Measurements from ENCODE around the gene CATSPER4. TPM values are rescaled to one million over a fixed set of nuclear protein-coding genes. Genes with fewer than 3 reads are reported as not detected.

CATSPER4 gene
- total RNA-seq, 4 donors from 2014 or later = not detected

DNA sequence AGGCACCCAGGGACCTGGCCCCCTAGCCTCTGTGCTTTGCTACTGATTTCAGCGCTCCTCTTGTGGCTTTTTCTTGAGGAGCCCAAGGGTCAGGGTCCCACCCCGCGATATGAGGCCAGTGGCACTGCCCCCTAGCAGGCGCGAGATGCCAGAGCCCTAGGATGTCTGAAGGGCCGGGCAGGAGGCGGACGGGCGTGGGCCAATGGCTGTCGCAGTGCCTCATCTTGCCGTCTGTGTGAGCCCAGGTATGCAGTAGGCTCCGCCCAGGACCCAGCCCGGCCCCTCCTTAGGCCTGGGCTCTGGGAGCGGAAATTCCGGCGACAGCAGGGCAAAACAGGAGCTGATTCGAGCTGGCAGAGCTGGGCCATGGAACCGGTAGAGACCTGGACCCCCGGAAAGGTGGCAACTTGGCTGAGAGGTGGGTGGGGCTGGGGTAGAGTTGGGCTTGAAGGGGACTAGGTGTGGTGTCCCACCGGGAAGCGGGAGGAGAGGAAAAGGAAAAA lies 13.2 kb upstream of the CATSPER4 start, which contains the start of gene CNKSR1:
Gene CNKSR1 (plus strand): TSS at position 310 of the 503 bp plus-strand sequence. CDS start 57 bp downstream, at position 367.
- no peak for DNase-seq (ENCODE audit: low spot score in 2 of 2)
- no peak within 1 kb of the TSS for H3K4me3 ChIP-seq (ENCODE audit: low read depth, poor library complexity, severe bottlenecking)
- no peak for TF ChIP-seq POLR2A (IDR thresholded peaks at IDR 0.05)
- TF ChIP-seq, protein P1, sequence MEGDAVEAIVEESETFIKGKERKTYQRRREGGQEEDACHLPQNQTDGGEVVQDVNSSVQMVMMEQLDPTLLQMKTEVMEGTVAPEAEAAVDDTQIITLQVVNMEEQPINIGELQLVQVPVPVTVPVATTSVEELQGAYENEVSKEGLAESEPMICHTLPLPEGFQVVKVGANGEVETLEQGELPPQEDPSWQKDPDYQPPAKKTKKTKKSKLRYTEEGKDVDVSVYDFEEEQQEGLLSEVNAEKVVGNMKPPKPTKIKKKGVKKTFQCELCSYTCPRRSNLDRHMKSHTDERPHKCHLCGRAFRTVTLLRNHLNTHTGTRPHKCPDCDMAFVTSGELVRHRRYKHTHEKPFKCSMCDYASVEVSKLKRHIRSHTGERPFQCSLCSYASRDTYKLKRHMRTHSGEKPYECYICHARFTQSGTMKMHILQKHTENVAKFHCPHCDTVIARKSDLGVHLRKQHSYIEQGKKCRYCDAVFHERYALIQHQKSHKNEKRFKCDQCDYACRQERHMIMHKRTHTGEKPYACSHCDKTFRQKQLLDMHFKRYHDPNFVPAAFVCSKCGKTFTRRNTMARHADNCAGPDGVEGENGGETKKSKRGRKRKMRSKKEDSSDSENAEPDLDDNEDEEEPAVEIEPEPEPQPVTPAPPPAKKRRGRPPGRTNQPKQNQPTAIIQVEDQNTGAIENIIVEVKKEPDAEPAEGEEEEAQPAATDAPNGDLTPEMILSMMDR (IDR thresholded peaks at IDR 0.05) = no peak
- WGBS, 2 donors = 35 to 52% methylated on average over 18 to 19 of the region's 21 CpGs
- intact Hi-C loops (cut with DNase I; ENCODE audit: low total_unique reads) = loop anchor here (10.0 kb wide), 1 partner anchor 148 kb away; no protein-coding TSS in a partner anchor

DNA sequence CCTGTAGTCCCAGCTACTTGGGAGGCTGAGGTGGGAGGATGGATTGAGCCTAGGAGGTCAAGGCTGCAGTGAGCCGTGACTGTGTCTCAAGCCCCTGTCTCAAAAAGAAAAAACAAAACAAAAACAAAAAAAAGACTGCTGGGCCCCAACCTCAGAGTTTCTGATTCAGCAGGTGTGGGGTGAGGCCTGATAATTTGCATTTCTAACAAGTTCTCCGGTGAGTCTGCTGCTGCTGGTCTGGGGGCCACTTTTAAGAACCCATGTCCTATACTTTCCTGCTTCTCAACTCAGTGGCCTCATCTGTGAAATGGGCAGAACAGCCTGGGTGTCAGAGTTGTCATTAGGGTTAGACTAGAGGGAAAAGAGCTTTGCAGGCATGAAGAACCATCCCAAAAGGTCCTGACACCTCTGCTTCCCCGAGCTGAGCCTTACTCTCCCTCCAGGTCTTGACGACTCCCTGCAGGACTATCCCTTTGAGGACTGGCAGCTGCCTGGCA lies 10.3 kb upstream of the CATSPER4 start:
- DNase-seq (ENCODE audit: low spot score in 2 of 2) = no peak
- TF ChIP-seq, protein P1 (IDR thresholded peaks at IDR 0.05) = no peak
- TF ChIP-seq POLR2A (IDR thresholded peaks at IDR 0.05) = no peak
- intact Hi-C loops (cut with DNase I; ENCODE audit: low total_unique reads) = no loop called here
- WGBS, 2 donors = 80 to 85% methylated on average over 4 of the region's 4 CpGs
- no peak overlapping the region for H3K4me3 ChIP-seq (ENCODE audit: low read depth, poor library complexity, severe bottlenecking)

DNA sequence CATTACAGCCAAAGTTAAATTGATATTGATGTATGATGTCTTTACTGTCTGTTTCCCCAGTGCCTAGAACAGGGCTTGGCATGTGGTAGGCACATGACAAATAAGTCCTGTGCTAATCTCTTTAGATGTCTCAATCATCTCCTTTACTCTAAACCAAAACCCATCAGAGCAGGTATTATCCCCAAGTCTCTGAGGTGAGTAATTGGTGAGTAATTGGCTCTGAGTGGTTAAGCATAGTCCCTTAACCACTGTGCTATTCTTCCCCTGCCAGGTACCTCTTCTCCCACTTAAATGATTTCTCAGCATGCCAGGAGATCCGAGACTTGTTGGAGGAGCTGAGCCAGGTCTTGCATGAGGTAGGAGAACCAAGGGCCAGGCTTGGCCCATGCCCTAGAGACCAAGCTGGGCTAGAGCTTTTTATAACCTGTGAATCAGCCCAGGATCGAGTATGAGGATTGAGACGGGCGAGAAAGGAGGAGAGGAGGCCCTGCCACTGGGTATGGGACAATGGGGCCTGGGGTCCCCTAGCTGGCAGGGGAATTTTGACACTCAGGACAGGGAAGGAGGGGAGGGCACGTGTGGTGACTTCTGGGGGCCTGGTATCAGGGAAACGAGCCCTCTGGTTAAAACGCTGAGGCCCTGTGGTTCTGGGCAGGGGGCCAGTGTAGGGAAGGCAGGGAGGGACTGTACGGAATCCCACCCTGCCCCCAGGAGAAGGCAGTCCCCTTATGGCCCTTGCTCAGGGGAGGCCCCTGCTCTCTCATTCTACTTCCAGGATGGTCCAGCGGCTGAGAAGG lies 8.6 kb upstream of the CATSPER4 start:
- no peak for TF ChIP-seq POLR2A (IDR thresholded peaks at IDR 0.05)
- TF ChIP-seq, protein P1 (IDR thresholded peaks at IDR 0.05) = no peak
- no peak overlapping the region for H3K4me3 ChIP-seq (ENCODE audit: low read depth, poor library complexity, severe bottlenecking)
- 73 to 78% methylated on average over 9 of the region's 9 CpGs for WGBS, 2 donors
- intact Hi-C loops (cut with DNase I; ENCODE audit: low total_unique reads) = no loop called here
- DNase-seq (ENCODE audit: low spot score in 2 of 2) = no peak

DNA sequence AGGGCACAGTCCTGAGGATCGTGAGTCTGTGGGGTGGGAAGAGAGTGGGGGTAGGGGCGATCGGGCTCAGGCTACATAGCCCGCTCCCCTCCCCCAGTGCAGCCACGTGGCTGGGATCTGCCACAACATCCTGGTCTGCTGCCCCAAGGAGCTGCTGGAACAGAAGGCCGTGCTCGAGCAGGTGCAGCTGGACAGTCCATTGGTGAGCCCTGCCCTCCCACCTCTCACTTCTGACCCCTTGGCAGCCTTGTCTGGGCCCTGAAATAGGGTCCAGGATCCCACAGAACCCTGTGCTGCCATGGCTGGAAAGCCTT lies 8.1 kb upstream of the CATSPER4 start:
- TF ChIP-seq POLR2A (IDR thresholded peaks at IDR 0.05) = no peak
- TF ChIP-seq, protein P1 (IDR thresholded peaks at IDR 0.05) = no peak
- WGBS, 2 donors = 85 to 87% methylated on average over 7 of the region's 7 CpGs
- no peak overlapping the region for H3K4me3 ChIP-seq (ENCODE audit: low read depth, poor library complexity, severe bottlenecking)
- DNase-seq (ENCODE audit: low spot score in 2 of 2) = no peak
- intact Hi-C loops (cut with DNase I; ENCODE audit: low total_unique reads) = no loop called here

DNA sequence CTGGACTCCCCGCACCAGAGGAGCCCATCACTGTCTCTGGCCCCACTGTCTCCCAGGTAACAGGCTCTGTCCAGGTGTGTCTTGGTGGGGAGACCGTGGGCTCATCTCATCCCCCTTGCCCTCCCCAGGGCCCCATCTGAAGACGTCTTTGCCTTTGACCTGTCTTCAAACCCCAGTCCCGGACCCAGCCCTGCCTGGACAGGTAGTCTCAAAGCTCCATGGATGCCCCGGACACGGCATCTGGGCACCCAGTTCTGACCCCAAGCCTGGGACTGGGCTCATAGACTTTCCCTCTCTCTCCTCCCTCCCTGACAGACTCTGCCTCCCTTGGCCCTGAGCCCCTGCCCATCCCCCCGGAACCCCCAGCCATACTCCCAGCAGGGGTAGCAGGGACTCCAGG lies 6.3 kb upstream of the CATSPER4 start:
- TF ChIP-seq, protein P1 (IDR thresholded peaks at IDR 0.05) = no peak
- no peak for TF ChIP-seq POLR2A (IDR thresholded peaks at IDR 0.05)
- no peak overlapping the region for H3K4me3 ChIP-seq (ENCODE audit: low read depth, poor library complexity, severe bottlenecking)
- DNase-seq (ENCODE audit: low spot score in 2 of 2) = no peak
- intact Hi-C loops (cut with DNase I; ENCODE audit: low total_unique reads) = no loop called here
- 92 to 97% methylated on average over 7 of the region's 7 CpGs for WGBS, 2 donors

Measured in lower leg skin (tissue), 4 donors.